ENCODE measurements around the gene APH1A. TPM values are rescaled to one million over a fixed set of nuclear protein-coding genes. Genes with fewer than 3 reads are reported as not detected.
"Not testable (repeated sequence)": the region's sequence is repeated elsewhere in the genome, so short reads cannot be mapped to it uniquely, and the experiment has no call there.

APH1A gene
- 72.1 TPM for total RNA-seq

DNA sequence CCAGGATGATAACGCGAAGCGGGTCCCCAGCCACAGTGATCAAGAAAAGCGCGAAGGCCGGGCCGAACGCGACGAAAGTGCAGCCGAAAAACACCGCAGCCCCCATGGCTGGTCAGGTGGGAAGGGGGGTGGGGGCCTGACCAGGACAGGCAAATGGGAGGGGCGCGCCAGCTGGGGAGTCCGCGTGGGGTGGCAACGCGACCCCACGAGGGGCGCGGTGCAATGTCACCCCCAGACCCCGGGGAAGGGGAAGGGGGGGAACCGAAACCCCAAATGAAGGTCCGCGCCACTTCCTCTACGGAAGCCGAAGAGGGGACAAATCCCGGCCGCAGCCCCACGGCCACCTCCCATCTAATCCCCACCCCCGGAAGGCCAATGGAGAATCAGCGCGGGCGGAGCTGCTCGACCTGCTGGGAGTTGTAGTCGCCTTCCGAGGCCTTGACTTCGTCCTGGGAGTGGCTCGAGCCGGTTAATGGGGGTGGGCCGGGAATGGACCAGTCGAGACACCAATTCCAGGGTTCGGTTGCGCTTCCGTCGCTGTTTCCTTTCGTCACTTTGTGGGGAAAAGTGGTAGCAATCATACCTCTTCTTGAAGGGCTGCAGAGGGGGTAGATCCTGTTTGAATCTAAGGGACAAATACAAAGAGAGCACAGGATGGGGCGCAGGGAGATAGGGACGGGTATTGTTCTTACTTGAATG is at the start of gene APH1A:
APH1A (minus strand) TSS at position 312 of the 699 bp plus-strand sequence; CDS start at position 106, 206 bp downstream.
- DNase-seq, result peak; percentile 99

GRCh38 chr1:150314691-150315090 is 45.9 kb upstream of the APH1A start:
- not testable (repeated sequence) for DNase-seq

DNA sequence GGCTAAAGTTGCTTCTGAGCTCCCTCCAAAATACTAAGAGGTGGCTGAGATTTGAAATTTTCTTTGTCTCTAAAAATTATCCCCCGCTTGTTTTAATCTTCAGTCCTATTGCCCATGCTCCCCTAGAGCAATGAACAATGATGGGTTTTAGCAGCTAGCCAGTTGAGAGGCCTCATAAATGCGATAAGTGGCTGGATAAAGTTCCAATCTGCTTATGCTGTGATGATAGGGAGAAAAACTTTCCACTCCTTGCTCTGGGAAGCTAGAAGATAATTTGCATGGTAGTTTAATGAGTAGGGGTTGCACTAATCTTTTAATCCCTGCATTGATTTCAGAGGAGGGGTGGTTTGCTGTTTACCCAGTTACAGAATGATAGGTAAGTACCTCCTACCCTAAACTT is 42.9 kb upstream of the APH1A start:
- DNase-seq, result no peak

DNA sequence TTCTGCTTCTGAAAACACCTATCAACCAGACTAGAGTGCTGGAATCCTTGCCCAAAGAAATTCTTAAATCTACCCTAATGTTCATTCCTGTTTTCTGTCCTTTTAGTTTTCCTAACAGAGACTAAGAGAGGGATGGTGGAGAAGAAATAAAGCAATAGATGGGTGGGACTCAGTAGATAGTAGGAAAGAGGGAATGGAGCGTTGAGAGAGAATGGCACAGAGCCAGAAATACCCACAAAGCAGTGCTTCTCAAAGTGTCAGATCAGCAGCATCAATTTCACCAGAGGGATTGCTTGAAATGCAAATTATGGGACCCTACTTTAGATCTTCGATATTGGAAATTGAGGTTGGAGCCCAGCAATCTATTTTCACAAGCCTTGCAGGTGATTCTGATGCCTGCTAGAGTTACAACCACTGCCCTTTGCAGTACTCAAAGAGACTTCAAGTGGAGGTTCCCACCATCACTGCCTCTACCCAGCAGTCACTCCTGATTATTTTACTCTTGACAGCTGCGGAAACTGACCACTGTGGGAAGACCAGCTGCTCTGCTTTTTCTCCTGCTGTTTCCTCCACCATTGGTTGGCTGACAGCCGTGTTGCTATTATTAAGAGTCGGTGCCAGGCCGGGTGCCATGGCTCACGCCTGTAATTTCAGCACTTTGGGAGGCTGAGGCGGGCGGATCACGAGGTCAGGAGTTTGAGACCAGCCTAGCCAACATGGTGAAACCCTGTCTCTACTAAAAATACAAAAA is 41.1 kb upstream of the APH1A start:
- peak; percentile 93 for DNase-seq

- not testable (repeated sequence) for DNase-seq
These were observed 39.8 kb upstream of the APH1A start for GRCh38 chr1:150308585-150308984.

DNA sequence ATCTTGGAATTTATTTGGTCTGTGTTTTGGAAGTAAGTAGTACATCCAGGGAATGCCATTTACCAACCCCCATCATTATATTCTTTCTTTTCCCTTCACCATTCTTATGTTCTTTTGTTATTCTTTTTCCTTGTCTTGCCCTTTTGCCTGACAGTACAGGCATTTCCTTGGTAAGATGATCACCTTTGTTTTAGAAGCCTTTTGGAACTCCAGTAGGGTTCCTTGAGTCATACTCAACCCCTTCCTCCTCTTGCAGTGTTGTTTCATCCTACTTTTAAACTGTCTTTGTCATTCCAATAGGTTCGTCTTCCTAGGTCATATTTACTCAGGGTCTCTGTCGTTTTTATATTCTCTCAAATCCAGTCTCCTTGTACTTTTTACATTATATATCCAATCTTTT is 34.1 kb upstream of the APH1A start:
- DNase-seq, result no peak

- no peak for DNase-seq
These were observed 33.5 kb upstream of the APH1A start for GRCh38 chr1:150302338-150302737.

- DNase-seq, result no peak
These were observed 30.9 kb upstream of the APH1A start for GRCh38 chr1:150299716-150300115.

- DNase-seq, result no peak
These were observed 26.7 kb upstream of the APH1A start for GRCh38 chr1:150295476-150295875.

GRCh38 chr1:150293433-150294253 is 24.8 kb upstream of the APH1A start, which contains the start of gene MRPS21:
MRPS21 (plus strand) TSS chr1:150293861; CDS start chr1:150294367, 506 bp downstream.
- DNase-seq, result peak; percentile 98

DNA sequence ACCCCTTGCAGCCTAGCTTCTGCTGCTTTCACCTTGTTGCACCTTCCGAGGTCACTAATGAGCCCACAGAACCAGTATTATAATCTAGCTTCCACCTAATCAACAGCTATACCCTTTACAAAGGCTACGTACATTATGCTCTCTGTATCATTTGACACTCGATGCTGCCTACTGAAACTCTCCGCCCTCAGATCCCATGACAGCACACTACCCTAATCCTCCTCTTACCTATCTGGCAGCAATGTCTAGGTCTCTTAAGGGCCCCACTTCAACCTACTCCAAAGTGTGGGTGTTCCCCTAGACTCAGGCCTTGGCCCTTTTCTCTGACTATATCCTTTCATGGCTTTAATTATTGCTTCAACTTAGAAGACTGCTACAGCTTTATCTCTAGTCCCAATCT is 20.0 kb upstream of the APH1A start:
- DNase-seq, result no peak

DNA sequence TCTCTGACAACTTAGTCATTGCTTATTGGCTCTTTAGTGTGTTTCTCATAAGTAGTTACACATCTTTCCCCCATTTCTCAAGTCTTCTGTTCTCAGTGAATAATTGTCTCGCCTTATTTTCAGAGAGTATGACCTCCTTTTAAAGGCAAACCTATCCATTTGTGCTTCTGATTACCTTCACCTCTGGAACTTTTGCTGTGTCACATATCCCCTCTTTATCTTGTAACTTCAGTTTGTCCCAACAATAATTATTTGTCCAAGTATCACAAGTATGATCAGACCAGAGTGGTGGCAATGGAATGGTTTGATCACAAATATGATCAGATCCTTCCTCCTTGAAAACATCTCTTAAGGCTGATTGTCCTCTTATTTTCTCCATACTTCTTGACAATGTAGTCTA is 19.6 kb upstream of the APH1A start:
- no peak for DNase-seq

DNA sequence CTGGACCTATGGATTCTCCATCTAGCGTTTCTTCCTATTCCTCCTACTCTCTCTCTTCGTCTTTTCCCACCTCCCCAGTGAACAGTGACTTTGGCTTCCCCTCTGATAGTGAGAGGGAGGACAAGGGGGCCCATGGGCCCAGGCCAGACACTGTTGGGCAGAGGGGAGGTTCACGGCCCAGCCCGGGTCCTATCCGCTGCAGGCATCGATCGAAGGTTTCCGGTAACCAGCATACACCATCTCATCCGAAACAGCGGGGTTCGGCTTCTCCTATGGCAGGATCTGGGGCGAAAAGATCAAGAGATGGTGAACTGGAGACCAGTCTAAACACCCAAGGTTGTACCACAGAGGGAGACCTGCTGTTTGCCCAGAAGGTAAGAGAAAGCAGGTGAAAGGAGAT is 14.4 kb upstream of the APH1A start:
- no peak for DNase-seq

GRCh38 chr1:150282558-150282958 is 13.7 kb upstream of the APH1A start:
- no peak for DNase-seq

- peak; percentile 98 for DNase-seq
These were observed 13.1 kb upstream of the APH1A start, which contains the start of gene CIART for GRCh38 chr1:150281758-150282557. CIART (plus strand) TSS chr1:150282554; CDS start chr1:150283268, 714 bp downstream.

DNA sequence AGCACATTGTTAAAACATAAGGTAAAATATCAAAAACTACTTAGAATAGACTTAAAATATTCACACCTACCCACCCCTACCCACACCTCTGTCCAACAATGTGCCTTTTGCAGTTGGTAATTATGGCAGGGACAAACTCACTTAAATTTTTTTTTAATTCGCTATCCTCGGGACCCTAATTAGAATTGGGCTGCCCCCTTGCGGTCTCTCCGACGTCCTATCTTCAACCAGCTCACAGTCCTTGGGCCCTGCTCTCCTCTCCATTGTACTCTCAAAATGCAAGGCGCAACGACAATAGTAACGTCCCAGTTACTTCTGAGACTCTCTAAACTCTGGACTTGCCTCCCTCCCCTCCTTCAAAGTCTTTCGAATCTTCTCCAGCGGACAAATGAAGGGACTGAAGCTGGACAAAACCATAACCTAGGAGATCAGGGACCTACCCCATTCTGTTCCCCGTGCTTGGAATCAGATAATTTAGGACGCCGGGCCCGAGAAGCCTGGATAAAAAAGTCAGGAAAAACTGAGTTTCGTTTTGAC is 12.5 kb upstream of the APH1A start:
- peak; percentile 87 for DNase-seq

DNA sequence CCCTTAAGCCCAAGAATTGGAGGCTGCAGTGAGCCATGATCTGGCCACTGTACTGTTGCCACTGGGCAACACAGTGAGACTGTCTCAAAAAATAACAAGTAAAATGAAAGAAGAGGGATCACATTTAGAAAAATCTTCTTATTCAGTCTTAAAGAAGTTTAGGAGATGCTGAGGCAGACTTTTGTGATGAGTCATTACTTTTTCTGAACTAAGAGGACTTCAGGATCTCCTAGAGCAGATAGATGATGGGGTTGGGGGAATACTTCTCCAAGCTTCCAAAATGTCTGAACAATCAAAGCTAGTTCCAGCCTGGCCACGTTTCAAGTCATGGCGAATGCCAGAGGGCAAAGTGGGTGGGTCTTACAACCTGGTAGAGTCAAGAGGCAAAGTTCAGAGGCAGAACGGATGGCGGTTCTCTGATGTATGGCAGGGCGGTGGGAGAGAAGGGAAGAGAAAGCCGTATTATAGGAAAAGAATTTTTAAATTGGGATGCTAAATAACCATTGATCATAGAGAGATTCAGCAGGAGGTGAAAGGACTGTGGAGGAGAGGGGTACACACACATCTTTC is 11.4 kb upstream of the APH1A start:
- DNase-seq, result no peak

DNA sequence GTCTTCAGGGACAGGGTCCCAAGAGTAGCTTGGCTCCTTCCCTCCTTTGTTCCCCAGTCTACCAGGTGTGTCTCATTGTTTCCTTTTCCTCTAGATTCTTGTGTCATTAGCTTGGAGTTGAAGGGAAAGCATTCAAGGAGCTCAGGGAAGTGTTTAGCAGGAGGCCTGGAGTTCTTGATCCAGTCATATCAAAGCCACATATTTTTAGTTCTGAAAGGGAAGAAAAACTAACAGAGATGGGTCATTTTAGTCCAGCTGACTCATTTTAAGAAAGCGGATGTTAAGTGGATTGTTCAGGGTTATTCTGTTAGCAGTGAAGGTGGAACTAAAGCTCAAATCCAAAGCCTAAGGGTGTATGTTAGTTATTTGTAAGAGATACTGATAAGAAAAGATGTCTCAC is 4.5 kb upstream of the APH1A start:
- no peak for DNase-seq

GRCh38 chr1:150271291-150271959 is 2.6 kb upstream of the APH1A start:
- no peak for DNase-seq

DNA sequence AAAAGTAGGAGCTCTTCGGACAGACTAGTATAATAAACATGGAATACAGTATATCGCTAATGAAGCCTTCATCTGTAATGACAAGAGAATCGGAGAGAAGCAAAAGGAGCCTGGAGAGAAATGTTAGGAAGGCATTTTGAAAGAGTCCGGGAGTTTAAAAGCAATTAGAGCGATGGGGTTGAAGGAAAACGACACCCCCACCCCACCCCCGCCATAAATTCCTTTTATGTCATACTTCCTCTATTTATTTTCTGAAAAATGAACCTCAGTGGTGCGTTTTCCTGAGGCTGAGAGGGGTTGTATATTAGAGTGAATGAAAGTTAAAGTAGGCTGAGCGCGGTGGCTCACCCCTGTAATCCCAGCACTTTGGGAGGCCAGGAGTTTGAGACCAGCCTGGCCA is 635 bp upstream of the APH1A start:
- DNase-seq, result no peak

- no peak for DNase-seq
These were observed 494 bp downstream of the APH1A start for GRCh38 chr1:150268340-150268704.

Measured in tongue (tissue), 2 donors.